Measurements from ENCODE around the gene JAK1.
A peak's percentile ranks its signal among the peaks of the same experiment; 100 is the strongest.

- TF ChIP-seq CTCF (IDR thresholded peaks at IDR 0.05) (peak in 2 of 7 experiments; percentile 28 to 38), POLR2A (IDR thresholded peaks at IDR 0.05) (peak; percentile 16 to 93 (median 66))
These were observed at the start of gene JAK1 for GRCh38 chr1:64966158-64966971.
